GM23338 (cell line): ENCODE data around the gene SLC9A8.

Source experiments
- CREB1 ChIP-seq: fragments of 250-450 bp; sonication (Bioruptor Pico); IDR thresholded peaks from 2 replicates; pipeline ENCODE4 v1.5.0; 2020; ENCODE audit warnings: low read depth, mild to moderate bottlenecking, moderate library complexity
- CTCF ChIP-seq, 2 experiments: fragments of 200-600 bp in 1 of 2; sonication (generic) in 1 of 2; conservative IDR thresholded peaks; 2 replicates each; pipeline versions ENCODE4 v1.5.1 to v1.6.1; 2016 to 2017; ENCODE audit warnings: antibody characterized with exemption in 2 of 2, low read depth in 2 of 2, mild to moderate bottlenecking in 2 of 2, moderate library complexity in 1 of 2
- EZH2 ChIP-seq: fragments of 200-600 bp; sonication (generic); IDR thresholded peaks from one replicate; pipeline ENCODE4 v1.8.0; 2017; ENCODE audit warnings: antibody characterized with exemption, mild to moderate bottlenecking, low read depth; ENCODE audit not compliant: unreplicated experiment
- EZH2phosphoT487 ChIP-seq: fragments of 200-600 bp; sonication (generic); IDR thresholded peaks from one replicate; pipeline ENCODE4 v1.8.1; 2018; ENCODE audit warnings: antibody characterized with exemption; ENCODE audit not compliant: unreplicated experiment
- JUNB ChIP-seq: IDR thresholded peaks from one replicate; pipeline ENCODE4 v1.6.1; 2016; ENCODE audit warnings: antibody characterized with exemption; ENCODE audit not compliant: unreplicated experiment
- NANOG ChIP-seq: IDR thresholded peaks from 2 replicates; pipeline ENCODE4 v1.6.1; 2016; ENCODE audit warnings: antibody characterized with exemption, borderline replicate concordance
- POLR2AphosphoS5 ChIP-seq: IDR thresholded peaks from 2 replicates; pipeline ENCODE4 v1.6.1; 2016; ENCODE audit warnings: antibody characterized with exemption, low read depth
- STAT1 ChIP-seq: IDR thresholded peaks from one replicate; pipeline ENCODE4 v1.6.1; 2016; ENCODE audit warnings: antibody characterized with exemption; ENCODE audit not compliant: unreplicated experiment
- ZNF114 ChIP-seq: fragments of 250-450 bp; sonication (Bioruptor Pico); IDR thresholded peaks from 2 replicates; pipeline ENCODE4 v1.5.0; 2020; ENCODE audit warnings: mild to moderate bottlenecking, moderate library complexity
- ZNF331 ChIP-seq: fragments of 250-450 bp; sonication (Bioruptor Pico); IDR thresholded peaks from 2 replicates; pipeline ENCODE4 v1.5.0; 2020; ENCODE audit warnings: low read depth, mild to moderate bottlenecking, moderate library complexity
- TF ChIP-seq, protein P1 (sequence below): IDR thresholded peaks from one replicate; pipeline ENCODE4 v1.6.1; 2018; ENCODE audit warnings: antibody characterized with exemption; ENCODE audit not compliant: unreplicated experiment
- TF ChIP-seq, protein P2 (sequence below): IDR thresholded peaks from 2 replicates; pipeline ENCODE4 v1.6.1; 2016; ENCODE audit warnings: antibody characterized with exemption

DNA sequence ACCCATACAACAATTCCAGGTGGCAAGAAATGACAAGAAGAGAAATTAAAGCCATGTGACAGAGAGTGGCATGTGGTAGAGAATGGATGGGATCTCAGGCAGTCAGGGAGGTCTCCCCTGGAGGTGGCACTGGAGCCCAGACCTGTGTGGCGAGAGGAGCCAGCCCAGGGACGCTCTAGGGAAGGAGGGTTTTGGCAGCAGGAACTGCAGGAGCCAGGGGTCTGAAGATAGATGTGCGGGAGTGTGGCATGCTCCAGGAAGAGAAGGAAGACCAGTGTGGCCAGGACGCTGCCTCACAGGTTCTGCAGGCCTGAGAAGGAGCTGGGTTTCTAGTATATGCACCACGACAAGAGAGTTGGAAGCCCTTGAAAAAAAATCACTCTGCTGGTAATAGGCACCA, 57.6 kb downstream of the SLC9A8 start:
- TF ChIP-seq CTCF (conservative IDR thresholded peaks at IDR 0.05; ENCODE audit: low read depth in 2 of 2), result no peak
- TF ChIP-seq POLR2AphosphoS5, result no peak
- TF ChIP-seq EZH2, result no peak
- TF ChIP-seq, protein P1, sequence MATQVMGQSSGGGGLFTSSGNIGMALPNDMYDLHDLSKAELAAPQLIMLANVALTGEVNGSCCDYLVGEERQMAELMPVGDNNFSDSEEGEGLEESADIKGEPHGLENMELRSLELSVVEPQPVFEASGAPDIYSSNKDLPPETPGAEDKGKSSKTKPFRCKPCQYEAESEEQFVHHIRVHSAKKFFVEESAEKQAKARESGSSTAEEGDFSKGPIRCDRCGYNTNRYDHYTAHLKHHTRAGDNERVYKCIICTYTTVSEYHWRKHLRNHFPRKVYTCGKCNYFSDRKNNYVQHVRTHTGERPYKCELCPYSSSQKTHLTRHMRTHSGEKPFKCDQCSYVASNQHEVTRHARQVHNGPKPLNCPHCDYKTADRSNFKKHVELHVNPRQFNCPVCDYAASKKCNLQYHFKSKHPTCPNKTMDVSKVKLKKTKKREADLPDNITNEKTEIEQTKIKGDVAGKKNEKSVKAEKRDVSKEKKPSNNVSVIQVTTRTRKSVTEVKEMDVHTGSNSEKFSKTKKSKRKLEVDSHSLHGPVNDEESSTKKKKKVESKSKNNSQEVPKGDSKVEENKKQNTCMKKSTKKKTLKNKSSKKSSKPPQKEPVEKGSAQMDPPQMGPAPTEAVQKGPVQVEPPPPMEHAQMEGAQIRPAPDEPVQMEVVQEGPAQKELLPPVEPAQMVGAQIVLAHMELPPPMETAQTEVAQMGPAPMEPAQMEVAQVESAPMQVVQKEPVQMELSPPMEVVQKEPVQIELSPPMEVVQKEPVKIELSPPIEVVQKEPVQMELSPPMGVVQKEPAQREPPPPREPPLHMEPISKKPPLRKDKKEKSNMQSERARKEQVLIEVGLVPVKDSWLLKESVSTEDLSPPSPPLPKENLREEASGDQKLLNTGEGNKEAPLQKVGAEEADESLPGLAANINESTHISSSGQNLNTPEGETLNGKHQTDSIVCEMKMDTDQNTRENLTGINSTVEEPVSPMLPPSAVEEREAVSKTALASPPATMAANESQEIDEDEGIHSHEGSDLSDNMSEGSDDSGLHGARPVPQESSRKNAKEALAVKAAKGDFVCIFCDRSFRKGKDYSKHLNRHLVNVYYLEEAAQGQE, result no peak
- TF ChIP-seq ZNF114 (CRISPR knock-in tag), result no peak
- no peak for TF ChIP-seq NANOG
- no peak for TF ChIP-seq ZNF331 (CRISPR knock-in tag)
- TF ChIP-seq EZH2phosphoT487, result no peak
- TF ChIP-seq, protein P2, sequence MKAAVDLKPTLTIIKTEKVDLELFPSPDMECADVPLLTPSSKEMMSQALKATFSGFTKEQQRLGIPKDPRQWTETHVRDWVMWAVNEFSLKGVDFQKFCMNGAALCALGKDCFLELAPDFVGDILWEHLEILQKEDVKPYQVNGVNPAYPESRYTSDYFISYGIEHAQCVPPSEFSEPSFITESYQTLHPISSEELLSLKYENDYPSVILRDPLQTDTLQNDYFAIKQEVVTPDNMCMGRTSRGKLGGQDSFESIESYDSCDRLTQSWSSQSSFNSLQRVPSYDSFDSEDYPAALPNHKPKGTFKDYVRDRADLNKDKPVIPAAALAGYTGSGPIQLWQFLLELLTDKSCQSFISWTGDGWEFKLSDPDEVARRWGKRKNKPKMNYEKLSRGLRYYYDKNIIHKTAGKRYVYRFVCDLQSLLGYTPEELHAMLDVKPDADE, result no peak
- no peak for TF ChIP-seq CREB1 (CRISPR knock-in tag)
- no peak for TF ChIP-seq STAT1
- TF ChIP-seq JUNB, result no peak
